Stimulated activated memory B cell treated with anti-CD40 and anti-IgM and Interleukin-4, amounts not matched to agents 10 μg/mL and 1 μg/mL and 100 μg/mL, for 72 hours (primary cell): ENCODE results near the gene WDR64.
"Not testable (repeated sequence)": the region's sequence is repeated elsewhere in the genome, so short reads cannot be mapped to it uniquely, and the experiment has no call there.

Experiments
- ATAC-seq: fragments of 150-1000 bp; cut with Tn5 transposase; 2 replicates; pipeline ENCODE4 v1.10.0; 2021
- H3K27ac Mint-ChIP-seq: one replicate; pipeline ENCODE4 v1.8.0; 2022; ENCODE audit warnings: mild to moderate bottlenecking, mixed read lengths
- H3K27me3 Mint-ChIP-seq: one replicate; pipeline ENCODE4 v1.8.0; 2022; ENCODE audit warnings: mixed read lengths
- H3K36me3 Mint-ChIP-seq: one replicate; pipeline ENCODE4 v1.8.0; 2022; ENCODE audit warnings: mixed read lengths
- H3K4me1 Mint-ChIP-seq: one replicate; pipeline ENCODE4 v1.8.0; 2022; ENCODE audit warnings: mixed read lengths
- H3K4me3 Mint-ChIP-seq: one replicate; pipeline ENCODE4 v1.8.0; 2022; ENCODE audit warnings: mild to moderate bottlenecking, moderate library complexity, mixed read lengths
- H3K9me3 Mint-ChIP-seq: one replicate; pipeline ENCODE4 v1.8.0; 2022; ENCODE audit warnings: mixed read lengths

The WDR64 gene

GRCh38 chr1:241696815-241697639 is 44.9 kb downstream of the WDR64 start:
- Mint-ChIP-seq H3K36me3 (no peaks in the 10 kb centered on the region), H3K9me3 (no peaks in the 10 kb centered on the region), H3K4me3 (no peak overlapping the region), H3K27ac (no peak overlapping the region), H3K4me1 (no peaks in the 10 kb centered on the region), H3K27me3 (no peaks in the 10 kb centered on the region)
- no peak for ATAC-seq

DNA sequence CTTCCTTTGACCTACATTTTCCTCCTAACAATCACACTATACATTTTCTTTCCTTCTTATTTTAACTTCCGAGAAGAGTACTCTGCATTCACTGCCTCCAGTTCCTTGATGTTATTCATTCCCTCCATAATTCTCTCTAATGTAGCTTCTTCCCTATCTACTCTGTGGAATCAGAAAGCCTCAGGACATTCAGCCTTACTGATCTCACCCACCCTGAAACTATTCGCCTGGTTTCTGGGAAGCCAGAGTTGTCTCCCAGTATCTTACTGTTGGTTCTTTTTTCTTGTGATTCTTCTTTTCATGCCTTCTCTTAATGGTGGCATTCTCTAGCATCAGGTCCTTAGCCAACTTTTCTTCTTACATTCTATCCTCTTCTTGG is 45.5 kb downstream of the WDR64 start:
- Mint-ChIP-seq H3K4me1 (no peaks in the 10 kb centered on the region), H3K36me3 (no peaks in the 10 kb centered on the region), H3K4me3 (no peak overlapping the region), H3K9me3 (no peaks in the 10 kb centered on the region), H3K27me3 (no peaks in the 10 kb centered on the region), H3K27ac (no peak overlapping the region)
- no peak for ATAC-seq

DNA sequence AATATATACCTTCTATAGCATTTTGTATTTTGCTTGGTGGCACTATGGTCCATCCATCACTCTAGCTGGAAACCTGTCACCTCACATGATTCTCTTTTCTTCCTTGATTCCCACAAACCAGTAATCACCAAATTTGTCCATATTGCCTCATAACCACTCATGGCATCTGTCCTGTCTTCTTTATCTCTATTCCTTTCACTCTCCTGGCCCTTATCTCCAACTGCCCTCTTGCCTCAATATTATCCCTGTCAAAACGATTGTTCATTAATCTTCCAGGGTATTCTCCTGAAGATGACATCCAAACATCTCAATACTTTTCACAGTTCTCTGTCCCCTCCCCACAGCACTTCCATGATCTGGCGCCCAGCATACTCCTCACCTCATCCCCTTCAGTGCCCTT is 46.1 kb downstream of the WDR64 start:
- Mint-ChIP-seq H3K4me3 (no peak overlapping the region), H3K4me1 (no peaks in the 10 kb centered on the region), H3K36me3 (no peaks in the 10 kb centered on the region), H3K27ac (no peak overlapping the region), H3K27me3 (no peaks in the 10 kb centered on the region), H3K9me3 (no peaks in the 10 kb centered on the region)
- no peak for ATAC-seq

GRCh38 chr1:241701483-241702295 is 49.6 kb downstream of the WDR64 start:
- no peaks in the 10 kb centered on the region for H3K36me3 Mint-ChIP-seq
- H3K4me1 Mint-ChIP-seq: no peaks in the 10 kb centered on the region
- H3K4me3 Mint-ChIP-seq: no peak overlapping the region

DNA sequence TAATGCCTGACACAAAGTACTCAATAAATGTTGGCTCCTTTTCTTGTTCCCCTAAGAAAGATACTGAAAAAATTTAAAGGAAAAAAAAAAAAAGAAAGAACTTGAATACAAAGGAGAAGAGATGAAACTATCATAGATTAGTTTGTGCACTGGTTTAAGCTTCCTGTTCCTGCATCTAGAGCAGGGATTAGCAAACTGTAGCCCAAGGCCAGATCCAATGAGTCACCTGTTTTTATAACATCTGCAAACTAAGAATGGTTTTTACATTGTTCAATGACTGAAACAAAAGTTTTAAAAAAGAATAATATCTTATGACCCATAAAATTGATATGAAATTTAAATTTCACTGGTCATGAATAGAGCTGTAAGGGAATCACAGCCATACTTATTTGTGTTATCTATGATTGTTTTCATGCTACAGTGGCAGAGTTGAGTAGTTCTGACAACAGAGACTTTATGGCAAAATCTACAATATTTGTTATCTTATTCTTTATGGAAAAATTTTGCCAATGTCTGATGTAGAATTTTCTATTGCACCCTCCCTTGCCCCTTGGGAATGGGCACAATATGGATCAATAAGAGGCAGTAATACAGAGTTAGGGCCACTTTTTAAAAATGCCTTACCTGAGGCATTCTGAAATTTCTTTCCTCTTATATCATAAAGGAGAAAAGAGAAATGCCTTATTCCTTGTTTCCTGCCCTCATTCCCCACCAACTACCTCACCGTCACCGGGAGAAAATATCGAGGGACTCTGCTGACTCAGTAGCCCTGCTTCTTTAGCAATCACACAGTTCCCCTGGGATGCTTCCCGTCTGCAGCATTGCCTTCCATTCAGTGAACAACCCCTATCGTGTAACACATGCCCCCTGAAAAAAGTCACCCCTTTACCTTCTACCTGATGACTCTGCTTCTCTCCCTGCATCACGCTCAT is 50.6 kb downstream of the WDR64 start:
- Mint-ChIP-seq H3K27me3 (peaks cover 12% of the 10 kb centered on the region), H3K4me1 (no peaks in the 10 kb centered on the region), H3K4me3 (no peak overlapping the region), H3K9me3 (peaks cover 3% of the 10 kb centered on the region), H3K27ac (no peak overlapping the region), H3K36me3 (no peaks in the 10 kb centered on the region)
- no peak for ATAC-seq

More at GRCh38 chr1:241701483-241702295, 49.6 kb downstream of the WDR64 start:
- Mint-ChIP-seq H3K9me3 (peaks cover 3% of the 10 kb centered on the region), H3K27ac (no peak overlapping the region), H3K27me3 (peaks cover 1% of the 10 kb centered on the region)
- ATAC-seq: no peak

GRCh38 chr1:241703739-241704138 is 51.7 kb downstream of the WDR64 start:
- H3K27ac Mint-ChIP-seq, H3K9me3 Mint-ChIP-seq, H3K36me3 Mint-ChIP-seq, H3K4me3 Mint-ChIP-seq, ATAC-seq, H3K4me1 Mint-ChIP-seq: not testable (repeated sequence)
- peaks cover 14% of the 10 kb centered on the region for H3K27me3 Mint-ChIP-seq

DNA sequence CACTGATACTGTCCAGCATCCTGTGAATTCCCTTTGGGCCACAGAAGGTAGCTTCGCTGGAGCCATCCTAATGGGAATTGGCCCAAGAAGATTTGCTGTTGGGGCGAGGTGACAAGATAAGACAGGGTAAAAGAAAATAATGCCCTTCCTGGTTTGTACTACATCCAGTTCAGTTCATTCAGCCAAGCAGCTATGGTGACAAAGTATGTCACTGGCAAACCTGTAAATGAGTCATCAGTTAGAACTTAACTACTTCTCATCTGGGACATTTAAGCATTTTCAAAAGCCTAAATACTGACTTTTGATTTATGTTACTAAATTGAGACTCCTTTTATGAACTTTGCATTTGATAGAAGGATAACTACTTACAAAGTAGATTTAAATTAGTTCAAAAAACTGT is 54.2 kb downstream of the WDR64 start:
- Mint-ChIP-seq H3K27me3 (peaks cover 14% of the 10 kb centered on the region), H3K4me1 (no peaks in the 10 kb centered on the region), H3K4me3 (no peak overlapping the region), H3K36me3 (no peaks in the 10 kb centered on the region), H3K9me3 (peaks cover 3% of the 10 kb centered on the region), H3K27ac (no peak overlapping the region)
- no peak for ATAC-seq

DNA sequence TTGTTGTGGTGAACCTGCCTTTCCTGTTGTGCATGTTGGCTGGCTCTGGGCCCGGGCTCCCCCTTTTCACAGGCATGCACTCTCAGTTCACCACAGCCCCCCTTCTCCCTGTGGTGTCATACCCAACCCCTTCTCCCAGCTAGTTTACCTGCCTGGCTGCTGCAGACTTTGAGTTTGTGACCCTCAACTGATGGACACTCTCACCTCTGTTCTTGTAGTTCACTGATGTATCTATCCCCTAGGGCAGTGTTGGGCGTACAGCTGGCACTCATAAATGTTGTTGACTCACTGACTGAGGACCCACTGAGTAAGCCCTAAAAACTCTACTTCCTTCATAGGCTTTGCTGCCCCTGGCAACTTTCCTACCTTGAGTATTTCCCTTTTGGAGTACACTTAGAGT is 54.9 kb downstream of the WDR64 start:
- no peak overlapping the region for H3K4me3 Mint-ChIP-seq
- no peaks in the 10 kb centered on the region for H3K36me3 Mint-ChIP-seq
- ATAC-seq: no peak
- no peaks in the 10 kb centered on the region for H3K4me1 Mint-ChIP-seq
- no peak overlapping the region for H3K27ac Mint-ChIP-seq
- peaks cover 3% of the 10 kb centered on the region for H3K9me3 Mint-ChIP-seq
- H3K27me3 Mint-ChIP-seq: peaks cover 14% of the 10 kb centered on the region

- H3K4me3 Mint-ChIP-seq: no peak overlapping the region
- peaks cover 14% of the 10 kb centered on the region for H3K27me3 Mint-ChIP-seq
- H3K4me1 Mint-ChIP-seq: no peaks in the 10 kb centered on the region
- no peak overlapping the region for H3K27ac Mint-ChIP-seq
- H3K9me3 Mint-ChIP-seq: peaks cover 3% of the 10 kb centered on the region
- H3K36me3 Mint-ChIP-seq: no peaks in the 10 kb centered on the region
- no peak for ATAC-seq
Measured at GRCh38 chr1:241707442-241707841, 55.4 kb downstream of the WDR64 start.

GRCh38 chr1:241711326-241711725 is 59.2 kb downstream of the WDR64 start:
- Mint-ChIP-seq H3K4me1 (peaks cover 7% of the 10 kb centered on the region), H3K9me3 (no peaks in the 10 kb centered on the region), H3K36me3 (no peaks in the 10 kb centered on the region), H3K4me3 (no peak overlapping the region), H3K27me3 (peaks cover 14% of the 10 kb centered on the region), H3K27ac (no peak overlapping the region)
- ATAC-seq: no peak

DNA sequence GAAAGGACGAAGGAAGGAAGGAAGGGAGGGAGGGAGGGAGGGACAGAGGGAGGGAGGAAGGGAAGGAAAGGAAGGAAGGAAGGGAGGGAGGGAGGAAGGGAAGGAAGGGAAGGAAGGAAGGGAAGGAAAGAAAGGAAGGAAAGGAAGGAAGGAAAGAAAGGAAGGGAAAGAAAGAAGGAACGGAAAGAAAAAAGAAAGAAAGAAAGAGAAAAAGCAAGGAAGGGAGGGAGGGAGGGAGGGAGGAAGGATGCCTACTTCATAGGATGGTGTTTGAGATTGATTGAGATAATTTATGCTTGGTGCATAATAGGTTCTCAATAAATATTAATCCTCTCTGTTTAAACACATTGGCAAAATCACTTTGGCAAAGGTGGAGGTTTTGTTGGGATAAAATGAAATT is 61.2 kb downstream of the WDR64 start:
- H3K27ac Mint-ChIP-seq: no peak overlapping the region

GRCh38 chr1:241714321-241715218 is 62.5 kb downstream of the WDR64 start:
- H3K9me3 Mint-ChIP-seq: no peaks in the 10 kb centered on the region
- no peak for ATAC-seq
- no peak overlapping the region for H3K4me3 Mint-ChIP-seq
- peaks cover 7% of the 10 kb centered on the region for H3K4me1 Mint-ChIP-seq
- no peaks in the 10 kb centered on the region for H3K27me3 Mint-ChIP-seq
- H3K27ac Mint-ChIP-seq: no peak overlapping the region
- H3K36me3 Mint-ChIP-seq: no peaks in the 10 kb centered on the region

More for the DNA sequence above, 61.2 kb downstream of the WDR64 start:
- H3K4me3 Mint-ChIP-seq: no peak overlapping the region
- ATAC-seq: no peak
- no peaks in the 10 kb centered on the region for H3K27me3 Mint-ChIP-seq
- no peaks in the 10 kb centered on the region for H3K36me3 Mint-ChIP-seq
- peaks cover 7% of the 10 kb centered on the region for H3K4me1 Mint-ChIP-seq
- H3K9me3 Mint-ChIP-seq: no peaks in the 10 kb centered on the region

DNA sequence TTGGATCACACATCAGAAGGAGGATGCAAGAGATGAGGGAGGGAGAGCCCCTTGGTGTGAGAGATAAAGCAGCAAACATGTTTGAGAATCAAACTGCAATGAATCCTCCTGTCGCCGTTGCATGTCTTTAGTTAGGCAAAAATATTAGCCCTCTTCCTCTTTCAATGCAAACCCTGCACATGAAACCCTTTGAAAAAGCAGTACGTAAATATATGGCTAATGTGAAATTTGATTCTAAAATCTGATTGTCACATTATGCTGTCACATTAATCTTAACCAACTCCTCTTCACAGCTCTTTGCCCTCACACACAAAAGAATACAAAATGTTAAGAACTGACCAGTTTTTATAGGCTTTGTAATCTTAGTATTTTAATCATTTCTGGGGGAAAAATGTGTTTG is 63.4 kb downstream of the WDR64 start:
- Mint-ChIP-seq H3K27me3 (no peaks in the 10 kb centered on the region), H3K36me3 (no peaks in the 10 kb centered on the region), H3K9me3 (no peaks in the 10 kb centered on the region), H3K4me1 (peaks cover 7% of the 10 kb centered on the region), H3K27ac (no peak overlapping the region), H3K4me3 (no peak overlapping the region)
- ATAC-seq: no peak

GRCh38 chr1:241715956-241716355 is 63.9 kb downstream of the WDR64 start:
- no peaks in the 10 kb centered on the region for H3K9me3 Mint-ChIP-seq
- no peak for ATAC-seq
- H3K27me3 Mint-ChIP-seq: no peaks in the 10 kb centered on the region
- H3K36me3 Mint-ChIP-seq: no peaks in the 10 kb centered on the region
- H3K4me1 Mint-ChIP-seq: peaks cover 7% of the 10 kb centered on the region
- H3K27ac Mint-ChIP-seq: no peak overlapping the region
- no peak overlapping the region for H3K4me3 Mint-ChIP-seq
